Epidermal melanocyte (primary cell): Measurements from ENCODE around the gene DUSP7.

Experiments
- DNase-seq: peaks from one replicate; pipeline ENCODE4 v3.0.0; 2011; ENCODE audit warnings: low spot score; ENCODE audit not compliant: insufficient read length

The DUSP7 gene, protein sequence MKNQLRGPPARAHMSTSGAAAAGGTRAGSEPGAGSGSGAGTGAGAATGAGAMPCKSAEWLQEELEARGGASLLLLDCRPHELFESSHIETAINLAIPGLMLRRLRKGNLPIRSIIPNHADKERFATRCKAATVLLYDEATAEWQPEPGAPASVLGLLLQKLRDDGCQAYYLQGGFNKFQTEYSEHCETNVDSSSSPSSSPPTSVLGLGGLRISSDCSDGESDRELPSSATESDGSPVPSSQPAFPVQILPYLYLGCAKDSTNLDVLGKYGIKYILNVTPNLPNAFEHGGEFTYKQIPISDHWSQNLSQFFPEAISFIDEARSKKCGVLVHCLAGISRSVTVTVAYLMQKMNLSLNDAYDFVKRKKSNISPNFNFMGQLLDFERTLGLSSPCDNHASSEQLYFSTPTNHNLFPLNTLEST

DNA sequence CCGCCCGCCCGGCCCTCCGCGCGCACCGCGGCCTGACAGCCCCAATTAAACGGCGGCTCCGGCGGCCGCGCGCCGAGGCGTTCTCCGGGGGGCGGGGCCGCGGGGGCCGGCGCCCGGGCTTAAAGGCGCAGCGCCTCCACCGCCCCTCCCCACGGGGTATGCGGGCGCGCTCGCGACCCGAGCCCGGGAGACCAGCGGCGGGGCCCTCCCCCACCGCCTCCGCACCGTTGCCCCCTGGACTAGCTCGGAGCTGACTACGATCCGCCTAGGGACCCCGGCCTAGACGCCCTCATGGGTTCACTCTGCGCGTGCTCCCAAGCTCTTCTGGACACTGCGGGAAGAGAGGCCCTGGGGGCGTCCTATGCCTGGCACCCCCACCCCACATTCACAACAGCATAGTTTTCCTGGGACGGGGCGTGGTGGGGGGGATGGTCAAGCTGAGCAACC, at the start of gene DUSP7:
Gene DUSP7, minus strand, starts transcription at position 51 of the 447 bp plus-strand sequence. CDS start 205 bp downstream, outside the sequence.
- no peak for DNase-seq

DNA sequence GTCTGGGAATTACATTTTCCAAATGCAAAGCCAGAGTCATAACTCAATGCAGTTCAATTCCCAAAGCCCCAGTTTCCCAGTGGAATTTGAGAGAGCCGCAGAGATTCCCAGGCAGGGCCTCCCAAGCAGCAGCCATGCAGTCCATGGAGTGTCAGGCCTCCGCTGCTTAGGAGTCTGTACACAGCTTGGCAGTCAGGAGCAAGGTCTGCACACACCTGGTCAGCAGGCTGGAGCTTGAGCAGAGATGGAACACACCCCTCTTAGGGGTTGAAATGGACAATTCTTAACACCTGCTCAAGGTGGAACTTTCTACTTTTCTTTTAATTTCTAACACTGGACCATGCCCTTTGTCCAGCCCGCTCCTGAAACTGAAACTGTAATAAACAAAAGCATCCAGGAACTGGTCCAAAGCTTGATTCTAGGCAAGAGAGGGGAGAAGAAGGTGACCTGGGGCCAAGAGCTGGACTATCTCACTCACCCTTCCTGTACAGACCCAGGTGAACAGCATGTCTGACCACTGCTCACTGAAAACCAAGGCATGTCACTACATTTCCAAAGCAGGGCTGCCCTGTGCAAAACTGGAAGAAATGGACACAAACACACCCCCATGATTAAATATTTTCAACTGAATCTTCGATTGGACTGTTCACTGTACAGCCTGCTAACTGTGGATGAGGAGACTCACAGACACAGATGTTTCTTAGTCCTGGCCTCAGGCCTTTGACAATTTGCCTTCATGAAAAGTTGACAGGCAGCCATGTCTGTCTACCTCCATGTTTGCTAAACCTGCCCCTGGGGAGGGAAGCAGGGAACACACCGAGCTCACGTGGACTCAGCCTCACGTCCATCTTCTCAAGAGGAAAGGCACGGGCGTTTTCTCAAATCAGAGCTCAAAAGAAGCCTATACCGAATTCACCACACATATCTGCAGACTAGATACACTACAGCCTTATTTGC, 48.6 kb upstream of the DUSP7 start:
- no peak for DNase-seq

DNA sequence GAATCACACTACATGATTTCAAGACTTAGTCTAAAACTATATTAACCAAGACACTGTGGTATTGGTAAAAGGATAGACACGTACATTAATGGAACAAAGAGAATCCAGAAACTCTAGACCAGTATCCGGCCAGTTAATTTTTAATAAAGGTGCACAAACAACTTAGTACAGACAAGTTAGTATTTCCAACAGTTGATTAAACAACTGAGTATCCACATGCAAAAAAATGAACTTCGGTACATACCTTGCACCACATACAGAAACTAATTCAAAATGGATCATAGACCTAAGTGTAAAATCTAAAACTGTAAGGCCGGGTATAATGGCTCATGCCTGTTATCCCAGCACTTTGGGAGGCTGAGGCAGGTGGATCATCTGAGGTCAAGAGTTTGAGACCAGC, 46.6 kb upstream of the DUSP7 start:
- no peak for DNase-seq

DNA sequence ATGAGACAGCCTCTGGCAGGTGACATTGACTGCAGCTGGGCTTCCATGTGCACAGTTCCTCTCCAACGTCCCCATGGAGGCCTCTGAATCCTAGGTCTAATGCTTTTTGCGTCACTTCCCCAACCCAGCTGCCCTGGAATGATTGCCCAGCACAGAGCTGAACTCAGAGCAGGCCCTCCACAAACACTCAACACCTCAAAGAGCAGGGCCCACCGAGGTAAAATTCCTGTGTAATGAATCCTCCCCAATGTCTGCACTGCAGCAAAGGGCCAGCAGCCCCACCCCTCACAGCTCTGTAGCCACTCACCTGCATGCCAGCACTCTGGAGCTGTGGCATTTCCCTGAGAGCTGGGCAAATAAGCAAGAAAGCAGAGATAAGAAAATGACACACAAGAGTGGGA, 42.6 kb upstream of the DUSP7 start:
- DNase-seq: no peak

DNA sequence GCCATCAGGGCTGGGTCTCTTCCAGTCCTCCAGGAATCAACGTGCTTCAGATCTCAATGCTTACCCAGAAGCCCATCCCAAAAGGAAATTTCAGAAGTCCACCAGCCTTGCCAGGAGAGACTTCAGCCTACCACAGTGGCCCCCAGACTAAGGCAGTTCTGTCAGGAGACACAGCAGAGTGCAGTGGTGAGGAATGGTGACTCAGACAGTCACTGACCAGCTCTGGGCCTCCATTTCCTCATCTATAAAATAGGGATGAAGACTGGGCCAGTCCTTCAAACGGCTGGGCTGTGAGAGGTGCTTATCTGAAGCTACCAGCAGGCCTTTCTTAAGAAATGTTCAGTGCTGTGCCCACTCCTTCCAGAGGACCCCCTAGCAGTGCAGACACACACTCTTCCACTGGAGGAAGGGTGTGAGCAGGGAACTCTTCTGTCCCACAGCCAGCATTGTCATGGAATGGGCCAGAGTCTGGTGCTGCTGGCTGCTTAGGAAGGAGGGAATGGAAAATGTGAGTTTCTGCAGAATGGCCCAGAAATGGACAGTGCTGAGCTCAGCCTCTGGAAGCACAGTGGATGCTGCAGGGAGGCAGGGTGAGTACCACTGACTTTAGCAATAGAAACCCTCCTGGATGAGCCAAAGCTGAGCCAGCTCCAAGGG, 41.6 kb upstream of the DUSP7 start:
- DNase-seq: no peak

DNA sequence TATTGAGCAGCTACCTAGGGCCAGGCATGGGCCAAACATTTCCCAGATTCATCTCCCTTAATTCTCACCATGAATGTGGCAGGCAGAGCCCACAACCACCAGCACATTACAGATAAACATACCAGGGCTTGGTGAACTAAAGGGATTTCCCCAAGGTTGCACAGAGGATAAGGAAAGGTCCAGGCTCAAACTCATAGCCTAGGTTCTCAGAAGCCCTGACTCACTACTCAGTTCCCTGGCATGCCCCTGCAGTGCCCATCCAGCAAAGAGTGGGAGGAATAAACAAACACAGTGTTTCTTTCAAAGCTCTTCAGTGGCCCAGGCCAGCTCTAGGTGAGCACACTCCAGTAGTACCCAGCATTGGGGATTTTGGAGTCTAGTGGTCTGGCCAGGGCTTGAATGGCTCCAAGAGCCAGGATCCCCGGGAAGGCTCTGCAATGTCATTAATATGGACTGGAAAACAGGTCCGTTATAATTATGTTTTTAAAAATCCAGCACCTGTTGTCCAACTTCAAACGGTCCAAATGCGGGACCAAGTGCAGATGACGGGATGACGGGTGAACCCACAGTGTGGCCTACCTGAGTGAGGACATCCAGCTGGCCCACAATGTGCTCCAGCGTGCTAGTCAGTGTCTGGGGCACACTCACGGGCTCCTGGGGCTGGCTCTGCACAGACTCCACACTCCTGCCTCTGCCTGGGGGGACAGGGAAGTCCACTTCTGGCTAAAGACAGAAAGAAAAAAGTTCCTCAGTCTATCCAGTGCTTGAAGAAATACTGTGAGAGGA, 39.8 kb upstream of the DUSP7 start:
- DNase-seq: no peak

DNA sequence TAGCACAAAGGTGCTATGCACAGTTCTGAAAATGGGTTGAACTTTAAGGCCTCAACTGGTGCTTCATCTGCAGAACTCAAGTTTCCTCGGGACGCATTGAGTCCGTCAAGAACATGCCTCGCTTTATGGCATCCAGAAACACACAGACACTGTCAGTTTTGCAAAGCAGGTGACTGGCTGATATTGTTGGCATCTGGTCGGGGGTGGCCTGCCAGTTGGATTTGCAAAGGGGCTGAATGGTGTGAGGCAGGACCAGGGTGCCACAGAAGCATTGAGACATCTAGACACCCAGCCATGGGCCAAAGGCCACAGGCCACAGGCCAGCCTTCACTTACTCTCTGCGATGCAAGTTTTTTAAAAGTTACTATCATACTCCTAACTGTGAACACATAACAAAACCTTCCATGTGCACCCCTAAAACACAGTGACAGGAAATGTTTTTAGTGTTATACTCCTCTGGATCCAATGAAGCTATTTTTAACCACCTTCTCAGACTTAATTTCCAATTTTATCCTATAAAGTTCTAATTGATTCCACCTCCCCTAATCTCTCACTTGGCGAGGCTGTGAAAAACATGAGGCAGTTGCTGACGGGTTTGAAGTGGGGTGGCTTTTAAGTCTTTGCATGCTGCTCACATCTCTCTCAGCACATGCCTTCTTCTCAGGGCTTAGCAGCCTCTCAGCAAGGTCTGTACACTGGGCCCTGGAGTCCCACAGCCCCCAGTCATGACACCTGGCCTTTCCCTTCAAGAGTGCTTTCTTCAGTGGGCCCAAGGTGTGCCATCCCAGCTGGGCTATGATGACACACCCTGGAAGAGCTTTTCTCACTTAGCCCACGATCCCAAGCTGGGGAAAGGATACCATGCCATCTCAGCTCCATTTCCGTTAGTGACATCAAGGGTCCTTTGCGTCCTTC, 38.5 kb upstream of the DUSP7 start:
- DNase-seq: no peak

DNA sequence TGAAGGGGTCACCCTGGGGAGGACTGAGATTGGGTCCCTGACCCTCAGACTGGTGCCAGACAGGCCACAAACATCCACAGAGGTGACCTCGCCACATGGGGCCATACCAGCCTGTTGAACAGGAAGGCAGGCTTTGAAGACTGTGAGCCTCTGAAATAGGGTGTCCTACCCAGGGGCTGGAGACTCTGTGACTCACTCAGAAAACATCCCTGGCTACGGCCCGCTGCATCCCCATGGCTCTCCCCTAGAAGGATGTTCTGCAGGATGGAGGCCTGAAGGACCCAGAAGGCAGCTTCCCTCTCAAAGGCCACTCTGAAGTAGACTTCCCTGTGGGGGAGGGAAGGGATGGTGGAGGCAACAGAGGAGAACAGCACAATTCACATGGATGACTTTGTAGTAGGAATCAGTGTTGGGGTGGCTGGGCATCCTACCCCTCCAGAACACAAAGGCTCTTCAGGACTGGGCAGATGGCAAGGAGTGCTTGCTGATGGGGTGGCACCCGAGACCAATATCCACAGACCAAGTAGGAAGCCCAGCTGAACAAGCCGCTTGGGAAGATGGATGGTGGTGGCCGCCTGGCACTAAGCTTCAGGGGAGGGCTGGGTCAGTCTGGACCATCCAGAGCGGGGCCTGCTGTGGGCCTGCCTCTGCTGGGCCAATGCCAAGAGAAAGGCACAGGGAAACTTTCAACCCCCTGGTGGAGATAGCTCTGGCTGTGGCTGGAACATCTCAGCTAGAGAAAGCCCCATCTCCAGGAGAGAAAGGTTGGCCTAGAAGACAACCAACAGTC, 37.6 kb upstream of the DUSP7 start:
- DNase-seq: no peak

DNA sequence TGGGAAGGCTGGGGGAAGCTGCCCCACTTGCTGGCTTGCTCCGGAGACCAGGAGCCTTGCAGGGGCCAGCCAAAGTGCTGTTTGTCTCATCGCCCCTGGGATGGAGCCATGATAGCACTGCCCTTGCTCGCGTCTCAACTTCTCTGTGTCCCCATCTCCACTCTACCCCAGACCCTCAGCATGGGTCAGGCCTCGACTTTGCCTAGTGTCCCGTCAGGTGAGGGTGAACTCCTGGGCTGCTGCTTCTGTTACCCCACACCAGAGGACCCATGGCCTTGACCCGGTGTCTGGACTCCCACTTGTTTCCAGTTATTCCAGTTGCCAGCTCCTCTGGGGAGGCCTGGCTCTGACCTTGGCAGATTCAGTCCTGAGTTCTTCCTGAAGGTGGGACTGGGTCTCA, 36.5 kb upstream of the DUSP7 start:
- no peak for DNase-seq

DNA sequence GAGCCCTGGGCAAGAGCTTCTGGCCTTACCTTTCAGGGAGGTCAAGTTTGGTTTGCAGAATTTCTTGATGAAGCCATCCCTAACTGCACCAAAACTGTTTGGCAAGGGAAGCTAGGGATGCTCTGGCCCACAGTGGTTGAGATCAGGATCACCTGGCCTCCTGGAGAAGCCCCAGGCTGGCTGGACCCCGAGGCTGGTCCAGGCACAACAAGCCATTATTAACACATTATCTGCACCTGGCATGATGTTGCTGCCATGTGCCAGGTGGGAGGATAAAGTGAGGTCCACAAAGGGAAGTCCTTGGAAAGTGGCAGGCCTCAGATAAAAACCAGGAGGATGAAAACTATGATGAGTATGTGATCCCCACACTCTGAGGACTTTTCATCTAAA, 35.9 kb upstream of the DUSP7 start:
- no peak for DNase-seq

DNA sequence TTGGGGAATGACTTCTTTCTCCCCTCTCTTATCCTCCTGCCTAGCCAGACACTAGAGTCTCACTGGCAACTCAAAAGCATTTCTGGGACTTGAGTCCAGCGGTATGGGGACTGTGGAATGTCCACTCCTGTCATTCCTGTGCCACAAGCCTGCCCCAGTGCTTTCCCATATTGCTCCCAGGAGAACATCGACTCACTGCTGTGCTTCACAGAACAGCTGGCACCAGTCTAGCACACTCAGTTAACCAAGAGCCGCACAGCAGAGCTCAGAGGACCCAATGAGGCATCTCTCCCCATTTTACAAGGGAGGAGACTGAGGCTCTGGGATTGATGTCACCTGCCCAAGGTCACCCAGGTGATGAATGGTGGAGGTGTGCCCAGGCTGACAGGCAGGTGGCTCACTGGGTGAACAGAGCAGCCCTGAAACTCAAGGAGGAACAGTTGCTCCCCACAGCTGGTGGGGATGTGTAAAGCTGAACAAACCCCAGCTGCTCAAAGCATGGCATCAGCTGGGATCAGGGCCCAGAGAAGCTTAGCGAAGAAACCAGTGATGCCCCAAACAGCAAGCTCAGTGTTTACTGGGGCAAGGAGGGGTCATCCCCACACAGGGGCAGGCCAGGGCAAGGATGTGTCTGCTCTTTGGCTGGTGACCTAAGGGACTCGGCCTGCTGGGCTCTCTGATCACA, 35.4 kb upstream of the DUSP7 start:
- DNase-seq: no peak

DNA sequence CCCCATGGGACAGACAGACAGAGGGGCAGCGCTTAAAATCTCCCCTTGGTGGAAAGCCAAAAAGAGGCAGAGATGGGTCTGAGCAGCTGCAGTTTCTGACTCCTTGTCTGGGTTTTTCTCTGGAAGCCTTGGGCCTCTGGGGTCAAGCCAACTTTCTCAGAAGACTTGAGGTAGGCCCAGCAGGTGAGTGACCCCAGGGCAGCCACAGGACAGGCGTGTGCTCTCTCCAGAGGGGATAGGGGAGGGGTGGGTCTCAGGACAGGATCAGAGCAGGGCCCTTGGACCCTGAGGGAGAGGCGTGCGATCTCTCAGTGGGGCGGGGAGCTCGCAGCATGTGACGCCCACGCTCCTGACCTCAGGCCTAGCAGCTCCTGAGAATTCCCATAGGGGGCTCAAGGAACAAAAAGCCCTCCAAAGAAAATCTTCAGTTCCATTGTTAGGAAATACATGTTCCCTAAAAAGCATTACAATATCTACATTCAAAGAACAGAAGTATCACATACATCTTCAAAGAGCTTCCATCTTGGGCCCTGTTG, 34.6 kb upstream of the DUSP7 start:
- no peak for DNase-seq

DNA sequence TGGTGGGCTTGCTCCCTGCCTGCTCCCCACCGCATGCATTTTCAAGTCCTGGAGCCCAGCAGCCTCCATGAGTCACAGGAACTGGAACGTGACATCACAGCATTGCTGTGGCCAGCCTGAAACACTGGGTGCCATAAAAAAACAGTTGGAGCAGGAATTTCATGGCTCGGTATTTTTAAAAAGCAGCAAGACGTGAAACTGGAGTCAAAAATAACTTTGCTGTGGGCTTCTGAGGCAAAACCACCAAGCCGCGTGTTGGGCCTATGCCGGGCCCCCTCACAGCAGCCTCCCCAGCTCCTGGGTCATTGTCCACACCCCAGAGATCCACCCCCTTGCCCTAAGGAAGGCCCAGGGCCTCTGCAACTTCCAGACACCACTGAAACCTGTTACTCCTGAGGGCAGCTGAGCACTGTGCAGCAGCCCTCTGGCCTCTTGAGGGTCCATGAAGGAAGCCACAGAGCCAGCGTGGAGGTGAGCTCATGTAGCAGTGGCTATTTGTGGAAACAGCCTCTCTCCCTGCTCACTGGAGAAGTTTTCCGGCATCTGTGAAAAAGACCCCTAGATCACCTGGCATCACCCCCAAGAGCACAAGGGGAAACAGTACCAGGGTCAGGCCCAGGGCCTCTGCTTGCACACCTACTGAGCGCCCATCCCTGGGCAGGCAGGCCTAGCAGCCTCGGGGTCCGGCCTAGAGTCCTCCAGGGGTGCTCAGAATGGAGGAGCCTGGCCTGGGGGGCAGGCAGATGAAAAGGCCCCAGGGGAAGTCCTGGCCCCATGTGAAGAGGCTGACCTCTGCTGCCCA, 34.0 kb upstream of the DUSP7 start:
- DNase-seq: peak; percentile 58

DNA sequence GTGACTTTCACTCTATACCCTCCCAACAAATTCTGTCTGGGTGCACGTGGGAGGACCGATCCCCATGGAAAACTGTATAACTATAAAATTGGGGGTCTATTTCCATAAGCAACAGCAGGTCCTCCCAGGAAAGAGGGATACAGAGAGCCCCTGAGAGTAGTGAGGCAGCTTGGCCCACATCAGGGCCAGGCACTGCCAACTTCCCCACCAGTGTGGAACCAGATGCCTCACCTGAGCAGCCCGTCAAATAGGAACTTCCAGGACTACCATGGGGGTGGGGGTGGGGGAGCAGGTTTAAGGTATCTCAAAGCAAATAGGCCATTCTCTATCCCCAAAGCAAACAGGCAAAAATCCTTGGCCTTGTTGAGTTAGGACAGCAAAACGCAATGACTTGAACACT, 33.3 kb upstream of the DUSP7 start:
- no peak for DNase-seq

DNA sequence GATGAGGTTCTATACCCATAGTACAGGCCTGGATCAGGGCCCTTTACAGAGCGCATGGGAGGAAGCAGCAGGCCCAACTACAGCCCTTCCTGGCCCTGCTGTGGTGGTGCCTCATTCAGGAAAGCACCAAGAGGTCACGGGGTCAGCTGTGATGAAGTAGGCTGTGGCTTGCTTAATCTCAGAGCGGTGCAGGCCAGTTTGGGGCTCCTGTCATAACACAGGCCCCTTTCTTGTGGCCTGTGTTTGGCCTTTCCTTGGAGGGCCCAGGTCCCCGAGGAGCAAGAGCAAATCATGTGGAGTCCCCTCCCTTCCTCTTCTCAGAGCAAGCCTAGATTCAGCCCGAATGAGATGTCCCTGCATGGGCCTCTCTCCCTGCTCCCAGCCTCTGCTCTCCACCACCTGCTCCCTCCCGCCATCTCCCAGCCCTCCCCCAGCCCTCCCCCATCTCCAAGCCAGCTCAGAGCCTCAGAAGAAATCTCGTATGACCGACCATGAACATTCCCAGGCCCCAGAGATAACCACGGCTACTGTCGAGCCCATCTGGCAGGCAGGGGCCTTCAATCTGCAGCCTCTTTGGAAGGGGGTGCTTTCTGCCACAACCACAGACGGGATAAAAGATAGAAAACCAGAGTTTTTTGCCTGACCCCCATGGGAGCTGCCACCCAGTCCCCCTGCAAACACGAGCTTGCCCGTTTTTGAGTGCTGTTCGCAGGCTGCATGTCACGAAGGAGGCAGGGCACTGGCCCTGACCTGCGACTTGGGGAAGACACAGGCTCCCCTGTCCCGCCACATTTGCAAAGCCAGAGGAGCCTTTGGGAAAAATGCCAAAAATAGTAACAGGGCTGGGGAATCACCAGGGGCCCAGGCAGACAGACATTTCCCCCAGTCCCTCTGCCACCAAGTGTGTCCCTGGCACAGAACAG, 32.3 kb upstream of the DUSP7 start:
- no peak for DNase-seq

DNA sequence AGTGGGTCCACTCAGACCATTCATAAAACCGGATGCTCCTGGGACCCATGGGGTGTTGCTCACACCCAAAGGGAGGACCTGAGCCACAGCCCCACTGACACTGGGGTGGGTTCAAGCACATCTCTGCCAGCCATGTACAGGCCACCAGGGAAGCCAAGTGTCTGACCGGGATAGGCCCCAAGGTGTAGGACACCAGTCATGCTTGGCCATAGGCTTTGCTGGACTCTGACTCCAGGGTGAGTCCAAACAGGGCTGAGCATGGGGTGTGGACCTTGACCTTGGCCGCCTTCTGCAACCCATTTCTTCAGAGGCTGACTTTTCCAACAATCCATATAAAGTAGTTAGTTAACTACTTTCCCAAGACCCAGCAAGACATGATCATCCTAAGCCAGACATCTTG, 31.4 kb upstream of the DUSP7 start:
- DNase-seq: no peak
